HepG2 (cell line): ENCODE results near the gene ERBB3. TPM values are rescaled to one million over a fixed set of nuclear protein-coding genes. Genes with fewer than 3 reads are reported as not detected.

Source experiments
- GFI1 ChIP-seq: sonication (generic); formaldehyde crosslinking; IDR thresholded peaks from 2 replicates; pipeline ENCODE4 v1.5.0; 2020; ENCODE audit warnings: missing genetic modification reagents, mild to moderate bottlenecking, borderline replicate concordance
- NFYC ChIP-seq: IDR thresholded peaks from 2 replicates; pipeline ENCODE4 v1.6.1; 2016; ENCODE audit warnings: missing genetic modification reagents, missing compliant biosample characterization
- PAX8 ChIP-seq: sonication (generic); formaldehyde crosslinking; IDR thresholded peaks from 2 replicates; pipeline ENCODE4 v1.8.0; 2022; ENCODE audit warnings: mild to moderate bottlenecking, missing genetic modification reagents, borderline replicate concordance
- ZNF24 ChIP-seq: fragments of 450-650 bp; IDR thresholded peaks from 2 replicates; pipeline ENCODE4 v1.6.1; 2017; ENCODE audit warnings: antibody characterized with exemption, mild to moderate bottlenecking
- ZNF552 ChIP-seq: sonication (generic); formaldehyde crosslinking; IDR thresholded peaks from 2 replicates; pipeline ENCODE4 v1.9.0; 2022; ENCODE audit warnings: missing genetic modification reagents, mild to moderate bottlenecking, borderline replicate concordance
- polyA plus RNA-seq, 8 experiments: library from polyadenylated mRNA; depleted of rRNA in 3 of 8; stranded (reverse) in 7 of 8; unstranded in 1 of 8; fragments of >200 nt; fragmentation: Illumina TruSeq in 4 of 8; extraction: Trizol in 4 of 8; gene quantifications; 2 replicates each; pipeline versions ENCODE4 v1.2.1 to v1.2.3, GENCODE V29; 2011 to 2016; ENCODE audit warnings: low read depth in 4 of 8, missing spikeins in 1 of 8, mixed read lengths in 1 of 8; ENCODE audit not compliant: insufficient read depth in 1 of 8
- total RNA-seq, 5 experiments: library from RNA; depleted of rRNA; stranded (reverse); fragments of >200 nt; fragmentation: Illumina TruSeq; extraction: Trizol; gene quantifications; 2 replicates each; pipeline ENCODE4 v1.2.3, GENCODE V29; 2016; ENCODE audit warnings: low read depth in 1 of 5
- TF ChIP-seq, protein P1 (sequence below): sonication (generic); formaldehyde crosslinking; IDR thresholded peaks from 2 replicates; pipeline ENCODE4 v1.4.0; 2020; ENCODE audit warnings: mild to moderate bottlenecking, missing genetic modification reagents, borderline replicate concordance
- TF ChIP-seq, protein P2 (sequence below): sonication (generic); formaldehyde crosslinking; IDR thresholded peaks from 2 replicates; pipeline ENCODE4 v1.4.0; 2020; ENCODE audit warnings: missing genetic modification reagents, borderline replicate concordance
- TF ChIP-seq, protein P3 (sequence below): sonication (generic); formaldehyde crosslinking; IDR thresholded peaks from 2 replicates; pipeline ENCODE4 v1.5.0; 2020; ENCODE audit warnings: mild to moderate bottlenecking, missing genetic modification reagents
- TF ChIP-seq, protein P4 (sequence below): sonication (generic); formaldehyde crosslinking; conservative IDR thresholded peaks from 2 replicates; pipeline ENCODE4 v1.4.0; 2020; ENCODE audit warnings: mild to moderate bottlenecking, missing genetic modification reagents, moderate library complexity
- TF ChIP-seq, protein P5 (sequence below): sonication (generic); formaldehyde crosslinking; IDR thresholded peaks from 2 replicates; pipeline ENCODE4 v1.5.0; 2020; ENCODE audit warnings: mild to moderate bottlenecking, missing genetic modification reagents, borderline replicate concordance

Gene ERBB3
- total and polyA plus RNA-seq, 2 of the 13 experiments (the other 11 are each of a cell fraction or from before 2014, with no cell fraction given), result 93.6 to 358 TPM

DNA sequence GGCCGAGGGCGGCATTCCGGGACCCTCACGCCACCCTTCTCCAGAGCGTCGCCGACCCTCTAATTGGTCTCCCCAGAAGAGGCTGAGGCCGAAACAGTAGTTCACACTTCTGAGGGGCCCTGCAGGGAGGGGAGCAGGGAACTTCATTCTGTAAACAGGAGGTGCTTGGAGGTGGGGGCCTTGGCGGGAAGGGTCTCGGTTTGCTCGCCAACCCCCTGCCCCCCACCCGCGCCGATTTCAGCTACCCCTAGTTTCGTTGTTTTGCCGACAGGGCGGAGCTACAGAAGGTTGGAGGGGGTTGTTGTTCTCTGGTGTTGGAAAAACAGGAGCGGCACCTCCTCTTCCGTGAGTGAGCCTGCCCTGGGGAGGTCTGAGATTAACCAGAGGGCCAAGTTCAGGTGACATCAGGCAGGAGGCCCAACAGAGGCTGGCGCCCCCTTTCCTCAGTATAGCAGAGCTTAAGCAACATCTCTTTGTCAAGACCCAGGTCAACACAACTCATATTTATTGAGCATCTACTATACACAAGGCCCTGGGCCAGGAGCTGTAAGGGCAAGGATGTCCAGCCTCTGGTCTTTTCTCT lies 682 bp downstream of the ERBB3 start (continued):
- TF ChIP-seq, protein P1, sequence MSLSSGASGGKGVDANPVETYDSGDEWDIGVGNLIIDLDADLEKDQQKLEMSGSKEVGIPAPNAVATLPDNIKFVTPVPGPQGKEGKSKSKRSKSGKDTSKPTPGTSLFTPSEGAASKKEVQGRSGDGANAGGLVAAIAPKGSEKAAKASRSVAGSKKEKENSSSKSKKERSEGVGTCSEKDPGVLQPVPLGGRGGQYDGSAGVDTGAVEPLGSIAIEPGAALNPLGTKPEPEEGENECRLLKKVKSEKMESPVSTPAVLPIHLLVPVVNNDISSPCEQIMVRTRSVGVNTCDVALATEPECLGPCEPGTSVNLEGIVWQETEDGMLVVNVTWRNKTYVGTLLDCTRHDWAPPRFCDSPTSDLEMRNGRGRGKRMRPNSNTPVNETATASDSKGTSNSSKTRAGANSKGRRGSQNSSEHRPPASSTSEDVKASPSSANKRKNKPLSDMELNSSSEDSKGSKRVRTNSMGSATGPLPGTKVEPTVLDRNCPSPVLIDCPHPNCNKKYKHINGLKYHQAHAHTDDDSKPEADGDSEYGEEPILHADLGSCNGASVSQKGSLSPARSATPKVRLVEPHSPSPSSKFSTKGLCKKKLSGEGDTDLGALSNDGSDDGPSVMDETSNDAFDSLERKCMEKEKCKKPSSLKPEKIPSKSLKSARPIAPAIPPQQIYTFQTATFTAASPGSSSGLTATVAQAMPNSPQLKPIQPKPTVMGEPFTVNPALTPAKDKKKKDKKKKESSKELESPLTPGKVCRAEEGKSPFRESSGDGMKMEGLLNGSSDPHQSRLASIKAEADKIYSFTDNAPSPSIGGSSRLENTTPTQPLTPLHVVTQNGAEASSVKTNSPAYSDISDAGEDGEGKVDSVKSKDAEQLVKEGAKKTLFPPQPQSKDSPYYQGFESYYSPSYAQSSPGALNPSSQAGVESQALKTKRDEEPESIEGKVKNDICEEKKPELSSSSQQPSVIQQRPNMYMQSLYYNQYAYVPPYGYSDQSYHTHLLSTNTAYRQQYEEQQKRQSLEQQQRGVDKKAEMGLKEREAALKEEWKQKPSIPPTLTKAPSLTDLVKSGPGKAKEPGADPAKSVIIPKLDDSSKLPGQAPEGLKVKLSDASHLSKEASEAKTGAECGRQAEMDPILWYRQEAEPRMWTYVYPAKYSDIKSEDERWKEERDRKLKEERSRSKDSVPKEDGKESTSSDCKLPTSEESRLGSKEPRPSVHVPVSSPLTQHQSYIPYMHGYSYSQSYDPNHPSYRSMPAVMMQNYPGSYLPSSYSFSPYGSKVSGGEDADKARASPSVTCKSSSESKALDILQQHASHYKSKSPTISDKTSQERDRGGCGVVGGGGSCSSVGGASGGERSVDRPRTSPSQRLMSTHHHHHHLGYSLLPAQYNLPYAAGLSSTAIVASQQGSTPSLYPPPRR (CRISPR knock-in tag), result peak; percentile 68
- TF ChIP-seq NFYC (CRISPR knock-in tag) (peak; percentile 23; the same call in 1 of the 2 replicates), PAX8 (CRISPR knock-in tag) (no peak), GFI1 (peak; percentile 81; the same call in 1 of the 2 replicates), ZNF24 (no peak), ZNF552 (CRISPR knock-in tag) (no peak)
- TF ChIP-seq, protein P2, sequence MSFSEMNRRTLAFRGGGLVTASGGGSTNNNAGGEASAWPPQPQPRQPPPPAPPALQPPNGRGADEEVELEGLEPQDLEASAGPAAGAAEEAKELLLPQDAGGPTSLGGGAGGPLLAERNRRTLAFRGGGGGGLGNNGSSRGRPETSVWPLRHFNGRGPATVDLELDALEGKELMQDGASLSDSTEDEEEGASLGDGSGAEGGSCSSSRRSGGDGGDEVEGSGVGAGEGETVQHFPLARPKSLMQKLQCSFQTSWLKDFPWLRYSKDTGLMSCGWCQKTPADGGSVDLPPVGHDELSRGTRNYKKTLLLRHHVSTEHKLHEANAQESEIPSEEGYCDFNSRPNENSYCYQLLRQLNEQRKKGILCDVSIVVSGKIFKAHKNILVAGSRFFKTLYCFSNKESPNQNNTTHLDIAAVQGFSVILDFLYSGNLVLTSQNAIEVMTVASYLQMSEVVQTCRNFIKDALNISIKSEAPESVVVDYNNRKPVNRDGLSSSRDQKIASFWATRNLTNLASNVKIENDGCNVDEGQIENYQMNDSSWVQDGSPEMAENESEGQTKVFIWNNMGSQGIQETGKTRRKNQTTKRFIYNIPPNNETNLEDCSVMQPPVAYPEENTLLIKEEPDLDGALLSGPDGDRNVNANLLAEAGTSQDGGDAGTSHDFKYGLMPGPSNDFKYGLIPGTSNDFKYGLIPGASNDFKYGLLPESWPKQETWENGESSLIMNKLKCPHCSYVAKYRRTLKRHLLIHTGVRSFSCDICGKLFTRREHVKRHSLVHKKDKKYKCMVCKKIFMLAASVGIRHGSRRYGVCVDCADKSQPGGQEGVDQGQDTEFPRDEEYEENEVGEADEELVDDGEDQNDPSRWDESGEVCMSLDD, result peak; percentile 69; the same call in 1 of the 2 replicates
- TF ChIP-seq, protein P3, sequence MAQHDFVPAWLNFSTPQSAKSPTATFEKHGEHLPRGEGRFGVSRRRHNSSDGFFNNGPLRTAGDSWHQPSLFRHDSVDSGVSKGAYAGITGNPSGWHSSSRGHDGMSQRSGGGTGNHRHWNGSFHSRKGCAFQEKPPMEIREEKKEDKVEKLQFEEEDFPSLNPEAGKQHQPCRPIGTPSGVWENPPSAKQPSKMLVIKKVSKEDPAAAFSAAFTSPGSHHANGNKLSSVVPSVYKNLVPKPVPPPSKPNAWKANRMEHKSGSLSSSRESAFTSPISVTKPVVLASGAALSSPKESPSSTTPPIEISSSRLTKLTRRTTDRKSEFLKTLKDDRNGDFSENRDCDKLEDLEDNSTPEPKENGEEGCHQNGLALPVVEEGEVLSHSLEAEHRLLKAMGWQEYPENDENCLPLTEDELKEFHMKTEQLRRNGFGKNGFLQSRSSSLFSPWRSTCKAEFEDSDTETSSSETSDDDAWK (CRISPR knock-in tag), result no peak
- TF ChIP-seq, protein P4, sequence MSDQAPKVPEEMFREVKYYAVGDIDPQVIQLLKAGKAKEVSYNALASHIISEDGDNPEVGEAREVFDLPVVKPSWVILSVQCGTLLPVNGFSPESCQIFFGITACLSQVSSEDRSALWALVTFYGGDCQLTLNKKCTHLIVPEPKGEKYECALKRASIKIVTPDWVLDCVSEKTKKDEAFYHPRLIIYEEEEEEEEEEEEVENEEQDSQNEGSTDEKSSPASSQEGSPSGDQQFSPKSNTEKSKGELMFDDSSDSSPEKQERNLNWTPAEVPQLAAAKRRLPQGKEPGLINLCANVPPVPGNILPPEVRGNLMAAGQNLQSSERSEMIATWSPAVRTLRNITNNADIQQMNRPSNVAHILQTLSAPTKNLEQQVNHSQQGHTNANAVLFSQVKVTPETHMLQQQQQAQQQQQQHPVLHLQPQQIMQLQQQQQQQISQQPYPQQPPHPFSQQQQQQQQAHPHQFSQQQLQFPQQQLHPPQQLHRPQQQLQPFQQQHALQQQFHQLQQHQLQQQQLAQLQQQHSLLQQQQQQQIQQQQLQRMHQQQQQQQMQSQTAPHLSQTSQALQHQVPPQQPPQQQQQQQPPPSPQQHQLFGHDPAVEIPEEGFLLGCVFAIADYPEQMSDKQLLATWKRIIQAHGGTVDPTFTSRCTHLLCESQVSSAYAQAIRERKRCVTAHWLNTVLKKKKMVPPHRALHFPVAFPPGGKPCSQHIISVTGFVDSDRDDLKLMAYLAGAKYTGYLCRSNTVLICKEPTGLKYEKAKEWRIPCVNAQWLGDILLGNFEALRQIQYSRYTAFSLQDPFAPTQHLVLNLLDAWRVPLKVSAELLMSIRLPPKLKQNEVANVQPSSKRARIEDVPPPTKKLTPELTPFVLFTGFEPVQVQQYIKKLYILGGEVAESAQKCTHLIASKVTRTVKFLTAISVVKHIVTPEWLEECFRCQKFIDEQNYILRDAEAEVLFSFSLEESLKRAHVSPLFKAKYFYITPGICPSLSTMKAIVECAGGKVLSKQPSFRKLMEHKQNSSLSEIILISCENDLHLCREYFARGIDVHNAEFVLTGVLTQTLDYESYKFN (CRISPR knock-in tag), result peak; percentile 80
- TF ChIP-seq, protein P5, sequence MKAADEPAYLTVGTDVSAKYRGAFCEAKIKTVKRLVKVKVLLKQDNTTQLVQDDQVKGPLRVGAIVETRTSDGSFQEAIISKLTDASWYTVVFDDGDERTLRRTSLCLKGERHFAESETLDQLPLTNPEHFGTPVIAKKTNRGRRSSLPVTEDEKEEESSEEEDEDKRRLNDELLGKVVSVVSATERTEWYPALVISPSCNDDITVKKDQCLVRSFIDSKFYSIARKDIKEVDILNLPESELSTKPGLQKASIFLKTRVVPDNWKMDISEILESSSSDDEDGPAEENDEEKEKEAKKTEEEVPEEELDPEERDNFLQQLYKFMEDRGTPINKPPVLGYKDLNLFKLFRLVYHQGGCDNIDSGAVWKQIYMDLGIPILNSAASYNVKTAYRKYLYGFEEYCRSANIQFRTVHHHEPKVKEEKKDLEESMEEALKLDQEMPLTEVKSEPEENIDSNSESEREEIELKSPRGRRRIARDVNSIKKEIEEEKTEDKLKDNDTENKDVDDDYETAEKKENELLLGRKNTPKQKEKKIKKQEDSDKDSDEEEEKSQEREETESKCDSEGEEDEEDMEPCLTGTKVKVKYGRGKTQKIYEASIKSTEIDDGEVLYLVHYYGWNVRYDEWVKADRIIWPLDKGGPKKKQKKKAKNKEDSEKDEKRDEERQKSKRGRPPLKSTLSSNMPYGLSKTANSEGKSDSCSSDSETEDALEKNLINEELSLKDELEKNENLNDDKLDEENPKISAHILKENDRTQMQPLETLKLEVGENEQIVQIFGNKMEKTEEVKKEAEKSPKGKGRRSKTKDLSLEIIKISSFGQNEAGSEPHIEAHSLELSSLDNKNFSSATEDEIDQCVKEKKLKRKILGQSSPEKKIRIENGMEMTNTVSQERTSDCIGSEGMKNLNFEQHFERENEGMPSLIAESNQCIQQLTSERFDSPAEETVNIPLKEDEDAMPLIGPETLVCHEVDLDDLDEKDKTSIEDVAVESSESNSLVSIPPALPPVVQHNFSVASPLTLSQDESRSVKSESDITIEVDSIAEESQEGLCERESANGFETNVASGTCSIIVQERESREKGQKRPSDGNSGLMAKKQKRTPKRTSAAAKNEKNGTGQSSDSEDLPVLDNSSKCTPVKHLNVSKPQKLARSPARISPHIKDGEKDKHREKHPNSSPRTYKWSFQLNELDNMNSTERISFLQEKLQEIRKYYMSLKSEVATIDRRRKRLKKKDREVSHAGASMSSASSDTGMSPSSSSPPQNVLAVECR (CRISPR knock-in tag), result no peak; the same call in 1 of the 2 replicates
